Sciatic nerve (tissue), 2 donors: ENCODE data around the gene FOXC1. TPM values are rescaled to one million over a fixed set of nuclear protein-coding genes. Genes with fewer than 3 reads are reported as not detected.

Experiments
- ATAC-seq: fragments of 200-7000 bp; cut with Tn5 transposase; one replicate; pipeline ENCODE4 v1.9.1; 2020; ENCODE audit warnings: mild to moderate bottlenecking, moderate library complexity
- DNase-seq: peaks from one replicate; pipeline ENCODE4 v3.0.0-alpha.2; 2020; ENCODE audit warnings: low spot score
- intact Hi-C: fragments of 100-400 bp; cut with DNase I; formaldehyde crosslinking; loops from one replicate; pipeline ENCODE4 v1.14.2; 2022
- total RNA-seq: library from RNA; stranded (reverse); fragmentation: NEBNext Ultra II Directional; extraction: Animal tissue kit (Norgen Biotek cat#: 25700); gene quantifications from one replicate; pipeline ENCODE4 v1.2.1, GENCODE V29; 2021
- donor health status: DM: no; HTN: no; CAD: no.
- donor health status: DM: no; HTN: no; CAD: no.

The FOXC1 gene
- total RNA-seq, 1 donor from 2014 or later = 61.8 TPM

DNA sequence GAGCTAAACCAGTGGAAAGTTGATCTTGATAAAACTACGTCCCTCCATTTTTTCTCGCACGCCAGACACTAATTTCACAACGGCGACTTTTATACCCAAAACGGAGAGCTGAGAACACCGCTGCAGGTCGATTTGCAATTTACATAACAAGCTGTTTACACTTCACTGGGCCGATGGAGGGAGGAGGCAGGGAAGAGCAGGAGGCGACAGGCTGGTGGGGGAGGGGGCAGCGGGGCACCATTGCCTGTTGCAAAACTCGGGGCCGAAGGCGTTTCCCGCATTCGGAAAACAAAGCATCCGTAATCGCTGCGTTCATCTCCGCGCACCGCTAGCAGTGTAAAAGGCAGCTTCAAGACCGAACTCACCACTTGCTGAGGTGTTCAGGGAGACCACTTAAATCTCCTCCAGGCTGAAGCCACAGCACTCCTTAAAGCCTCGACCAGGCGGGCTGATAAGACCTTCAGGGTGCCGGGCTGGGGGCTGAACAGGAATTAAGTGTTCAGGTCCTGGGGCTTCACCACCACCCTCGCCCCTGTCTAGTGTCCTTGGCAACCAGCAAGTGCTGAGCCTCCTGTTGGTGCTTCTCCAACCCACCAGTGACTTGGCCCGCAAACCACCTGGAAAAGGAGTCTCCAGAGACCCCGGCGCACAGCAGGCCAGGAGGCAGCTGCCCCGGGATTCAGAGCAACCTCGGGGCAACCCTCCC is 2.0 kb upstream of the FOXC1 start:
- ATAC-seq (peak; percentile 3), DNase-seq (no peak)
- intact Hi-C loops = no loop called here

DNA sequence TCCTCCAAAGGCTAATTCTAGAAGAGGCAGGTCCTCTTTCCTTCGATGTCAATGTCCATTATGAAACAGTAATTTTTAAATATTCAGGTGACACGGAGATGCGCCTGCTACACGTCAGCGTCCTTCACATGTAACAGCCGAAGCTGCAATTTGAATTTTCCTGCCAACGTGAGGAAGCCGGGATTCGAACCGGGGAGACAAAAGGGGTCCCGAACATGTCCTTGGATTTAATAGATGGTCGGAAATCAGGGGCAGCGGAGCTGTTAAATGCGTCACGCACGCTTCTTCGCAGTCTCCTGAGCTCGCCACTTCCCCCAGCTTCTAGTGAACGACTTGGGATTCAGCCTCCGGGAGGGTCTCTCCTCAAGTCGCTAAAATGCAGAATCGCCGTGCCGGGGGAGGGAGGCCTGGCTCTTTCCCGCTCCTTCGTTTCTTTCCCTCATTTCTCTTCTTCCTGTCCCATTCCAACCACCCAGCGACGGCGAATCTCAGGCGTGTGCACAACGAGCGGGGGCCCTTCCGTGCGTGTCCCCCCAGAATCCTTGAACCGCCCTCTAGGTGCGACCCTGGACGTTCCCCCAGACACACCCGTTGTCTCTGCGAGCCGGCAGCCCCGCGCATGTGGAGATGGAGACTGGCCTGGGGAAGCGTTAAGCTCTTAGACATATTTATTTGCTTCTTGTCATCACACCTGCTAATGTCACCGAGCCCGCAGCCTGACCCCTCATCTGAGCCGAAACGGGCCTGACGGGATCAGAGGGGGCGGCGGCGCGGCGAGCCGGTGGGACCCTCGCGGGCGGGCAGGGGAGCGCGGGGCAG is 1.3 kb upstream of the FOXC1 start:
- DNase-seq = no peak
- intact Hi-C loops = no loop called here
- ATAC-seq = no peak

- peak; percentile 81 for DNase-seq
- intact Hi-C loops = no loop called here
- ATAC-seq = peak; percentile 51
These were observed 571 bp upstream of the FOXC1 start for GRCh38 chr6:1609041-1609647.

DNA sequence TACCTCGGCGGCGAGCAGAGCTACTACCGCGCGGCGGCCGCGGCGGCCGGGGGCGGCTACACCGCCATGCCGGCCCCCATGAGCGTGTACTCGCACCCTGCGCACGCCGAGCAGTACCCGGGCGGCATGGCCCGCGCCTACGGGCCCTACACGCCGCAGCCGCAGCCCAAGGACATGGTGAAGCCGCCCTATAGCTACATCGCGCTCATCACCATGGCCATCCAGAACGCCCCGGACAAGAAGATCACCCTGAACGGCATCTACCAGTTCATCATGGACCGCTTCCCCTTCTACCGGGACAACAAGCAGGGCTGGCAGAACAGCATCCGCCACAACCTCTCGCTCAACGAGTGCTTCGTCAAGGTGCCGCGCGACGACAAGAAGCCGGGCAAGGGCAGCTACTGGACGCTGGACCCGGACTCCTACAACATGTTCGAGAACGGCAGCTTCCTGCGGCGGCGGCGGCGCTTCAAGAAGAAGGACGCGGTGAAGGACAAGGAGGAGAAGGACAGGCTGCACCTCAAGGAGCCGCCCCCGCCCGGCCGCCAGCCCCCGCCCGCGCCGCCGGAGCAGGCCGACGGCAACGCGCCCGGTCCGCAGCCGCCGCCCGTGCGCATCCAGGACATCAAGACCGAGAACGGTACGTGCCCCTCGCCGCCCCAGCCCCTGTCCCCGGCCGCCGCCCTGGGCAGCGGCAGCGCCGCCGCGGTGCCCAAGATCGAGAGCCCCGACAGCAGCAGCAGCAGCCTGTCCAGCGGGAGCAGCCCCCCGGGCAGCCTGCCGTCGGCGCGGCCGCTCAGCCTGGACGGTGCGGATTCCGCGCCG is 994 bp downstream of the FOXC1 start:
- no peak for ATAC-seq
- DNase-seq = no peak
- intact Hi-C loops = loop anchor here (2.0 to 5.0 kb wide), 2 partner anchors 14 to 492 kb away; no protein-coding TSS in a partner anchor

GRCh38 chr6:1611322-1611571 is 1.5 kb downstream of the FOXC1 start:
- intact Hi-C loops = loop anchor here (2.0 to 5.0 kb wide), 2 partner anchors 14 to 491 kb away; no protein-coding TSS in a partner anchor
- ATAC-seq = no peak
- DNase-seq = no peak

GRCh38 chr6:1611572-1612298 is 2.0 kb downstream of the FOXC1 start:
- intact Hi-C loops = loop anchor here (2.0 to 5.0 kb wide), 2 partner anchors 13 to 491 kb away; no protein-coding TSS in a partner anchor
- no peak for ATAC-seq
- DNase-seq = no peak

GRCh38 chr6:1612299-1612973 is 2.7 kb downstream of the FOXC1 start:
- ATAC-seq = no peak
- intact Hi-C loops = loop anchor here (5.0 kb wide), 1 partner anchor 490 kb away; no protein-coding TSS in a partner anchor

GRCh38 chr6:1612974-1613306 is 3.2 kb downstream of the FOXC1 start:
- ATAC-seq = no peak
- intact Hi-C loops = loop anchor here (5.0 kb wide), 1 partner anchor 489 kb away; no protein-coding TSS in a partner anchor
- no peak for DNase-seq

More at GRCh38 chr6:1612299-1612973, 2.7 kb downstream of the FOXC1 start:
- no peak for DNase-seq

DNA sequence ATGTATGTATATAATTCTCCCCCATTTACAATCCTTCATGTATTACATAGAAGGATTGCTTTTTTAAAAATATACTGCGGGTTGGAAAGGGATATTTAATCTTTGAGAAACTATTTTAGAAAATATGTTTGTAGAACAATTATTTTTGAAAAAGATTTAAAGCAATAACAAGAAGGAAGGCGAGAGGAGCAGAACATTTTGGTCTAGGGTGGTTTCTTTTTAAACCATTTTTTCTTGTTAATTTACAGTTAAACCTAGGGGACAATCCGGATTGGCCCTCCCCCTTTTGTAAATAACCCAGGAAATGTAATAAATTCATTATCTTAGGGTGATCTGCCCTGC is 3.6 kb downstream of the FOXC1 start:
- DNase-seq (no peak), ATAC-seq (no peak)
- intact Hi-C loops = loop anchor here (5.0 kb wide), 1 partner anchor 489 kb away; no protein-coding TSS in a partner anchor

DNA sequence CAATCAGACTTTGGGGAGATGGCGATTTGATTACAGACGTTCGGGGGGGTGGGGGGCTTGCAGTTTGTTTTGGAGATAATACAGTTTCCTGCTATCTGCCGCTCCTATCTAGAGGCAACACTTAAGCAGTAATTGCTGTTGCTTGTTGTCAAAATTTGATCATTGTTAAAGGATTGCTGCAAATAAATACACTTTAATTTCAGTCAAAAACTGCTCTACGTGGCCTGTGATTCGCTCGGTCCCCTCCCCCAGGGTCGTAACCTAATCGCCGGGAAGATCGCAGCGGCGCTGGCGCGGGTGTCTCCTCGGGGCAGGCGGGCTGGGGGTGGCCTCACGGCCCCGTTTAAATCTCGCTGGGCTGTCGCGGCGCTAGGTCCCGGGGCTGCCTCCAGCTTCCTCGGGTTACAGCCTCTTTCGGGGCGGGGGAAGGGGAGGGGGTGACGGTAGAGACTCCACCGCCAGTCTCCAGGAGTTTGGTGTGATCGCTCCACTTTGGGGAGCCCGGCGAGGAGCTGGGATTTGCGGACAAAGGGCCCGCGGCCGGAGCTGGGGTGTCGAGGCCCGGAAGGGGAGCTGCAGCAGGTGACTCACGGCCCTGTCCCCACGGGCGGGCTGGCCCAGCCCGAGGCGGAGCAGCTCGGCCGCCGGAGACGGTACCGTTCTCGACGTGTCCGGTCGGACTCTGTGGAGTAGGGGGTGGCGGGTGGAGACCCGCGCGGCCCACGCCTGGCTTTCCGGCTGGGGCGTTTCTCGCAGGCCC is 4.2 kb downstream of the FOXC1 start:
- ATAC-seq (no peak), DNase-seq (no peak)
- intact Hi-C loops = loop anchor here (5.0 kb wide), 1 partner anchor 488 kb away; no protein-coding TSS in a partner anchor

- intact Hi-C loops = loop anchor here (5.0 kb wide), 1 partner anchor 488 kb away; no protein-coding TSS in a partner anchor
- ATAC-seq (no peak), DNase-seq (no peak)
These were observed 4.9 kb downstream of the FOXC1 start for GRCh38 chr6:1614448-1615150.

GRCh38 chr6:1615151-1615852 is 5.6 kb downstream of the FOXC1 start:
- ATAC-seq = no peak
- intact Hi-C loops = no loop called here
- no peak for DNase-seq

DNA sequence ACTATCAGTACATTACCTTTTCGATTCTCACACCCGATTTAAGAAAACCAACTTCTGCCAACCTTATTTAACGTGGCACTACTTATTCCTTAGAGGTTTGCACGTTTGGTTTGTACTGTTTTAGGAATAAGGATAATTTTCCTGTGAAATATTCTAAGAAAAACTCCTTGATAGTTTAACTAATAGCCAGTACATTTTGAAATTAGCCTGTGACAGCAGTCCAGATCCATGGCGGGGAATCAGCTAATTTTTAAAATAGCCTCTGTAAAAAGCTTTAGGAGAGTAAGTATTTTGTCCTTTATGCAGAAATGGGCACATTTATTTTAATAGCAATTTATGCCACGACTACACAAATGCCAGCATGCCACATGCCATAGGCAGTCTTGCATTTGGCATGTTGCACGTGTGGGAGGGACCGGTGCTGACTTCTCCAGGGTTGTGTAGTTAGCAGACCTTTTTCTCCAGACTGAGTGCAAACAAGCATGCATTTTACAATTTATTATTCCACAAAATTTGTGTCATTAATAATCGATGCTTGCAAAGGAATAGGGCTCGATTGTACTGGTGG is 6.2 kb downstream of the FOXC1 start:
- DNase-seq (no peak), ATAC-seq (no peak)
- intact Hi-C loops = no loop called here

GRCh38 chr6:1616701-1617463 is 7.2 kb downstream of the FOXC1 start:
- intact Hi-C loops = no loop called here

More at GRCh38 chr6:1616701-1617463, 7.2 kb downstream of the FOXC1 start:
- DNase-seq (no peak), ATAC-seq (no peak)
